Measurements from ENCODE around the gene LMX1B. TPM values are rescaled to one million over a fixed set of nuclear protein-coding genes. Genes with fewer than 3 reads are reported as not detected.

LMX1B gene
- total RNA-seq, 1 donor from 2014 or later: 0.21 TPM

GRCh38 chr9:126738553-126738952 lies 124.8 kb downstream of the LMX1B start:
- no peaks in the 10 kb centered on the region for H3K36me3 ChIP-seq
- ATAC-seq (no peak), DNase-seq (no peak)
- no peaks in the 10 kb centered on the region for H3K27me3 ChIP-seq (ENCODE audit: low read depth)
- intact Hi-C loops (cut with DNase I): no loop called here
- no peak for TF ChIP-seq CTCF (IDR thresholded peaks at IDR 0.05)
- H3K27ac ChIP-seq: no peak overlapping the region
- no peaks in the 10 kb centered on the region for H3K4me1 ChIP-seq
- no peak overlapping the region for H3K4me3 ChIP-seq
- H3K9me3 ChIP-seq: peaks cover 9% of the 10 kb centered on the region

GRCh38 chr9:126743041-126743440 lies 129.3 kb downstream of the LMX1B start:
- no peak for TF ChIP-seq CTCF (IDR thresholded peaks at IDR 0.05)
- ATAC-seq (no peak), DNase-seq (no peak)
- Histone ChIP-seq H3K4me3 (no peak overlapping the region), H3K4me1 (no peaks in the 10 kb centered on the region), H3K27me3 (ENCODE audit: low read depth) (peaks cover 5% of the 10 kb centered on the region), H3K36me3 (no peaks in the 10 kb centered on the region), H3K9me3 (no peaks in the 10 kb centered on the region), H3K27ac (no peak overlapping the region)
- intact Hi-C loops (cut with DNase I): no loop called here

- TF ChIP-seq CTCF (IDR thresholded peaks at IDR 0.05): no peak
- Histone ChIP-seq H3K9me3 (no peaks in the 10 kb centered on the region), H3K27ac (no peak overlapping the region), H3K27me3 (ENCODE audit: low read depth) (peaks cover 15% of the 10 kb centered on the region), H3K36me3 (no peaks in the 10 kb centered on the region), H3K4me1 (no peaks in the 10 kb centered on the region), H3K4me3 (no peak overlapping the region)
- DNase-seq (no peak), ATAC-seq (no peak)
- intact Hi-C loops (cut with DNase I): no loop called here
These were observed 132.1 kb downstream of the LMX1B start for GRCh38 chr9:126745574-126746411.

Other genes starting within 250 kb of the LMX1B start
- 30.2 TPM for gene ZBTB43, start 191.1 kb downstream of the LMX1B start, total RNA-seq
- 15.4 TPM for gene ZBTB34, start 246.7 kb downstream of the LMX1B start, total RNA-seq